Measurements from ENCODE around the gene INPP5D. TPM values are rescaled to one million over a fixed set of nuclear protein-coding genes. Genes with fewer than 3 reads are reported as not detected.

Gene INPP5D
- total and polyA plus RNA-seq, 2 donors (not counting 3 experiments of a cell fraction or from before 2014, with no cell fraction given) = 13.9 to 46.6 TPM

- H2AFZ ChIP-seq (ENCODE audit: low read depth, low read length) = no peak overlapping the region
- POLR2A ChIA-PET = no interaction called here
- DNase-seq (ENCODE audit: low read depth, low spot score) = no peak
These were observed 28.3 kb upstream of the INPP5D start for GRCh38 chr2:233031556-233032500.

More at GRCh38 chr2:233031556-233032500, 28.3 kb upstream of the INPP5D start:
- H3K9ac ChIP-seq (replicated peaks; ENCODE audit: extremely low read depth, insufficient read depth, low read length) = no peak overlapping the region
- CTCF ChIA-PET = interaction anchor here (1.1 to 1.3 kb wide), 2 partner anchors 10 to 42 kb away, joined by 3 read pairs; no protein-coding TSS in a partner anchor
- H3K79me2 ChIP-seq (ENCODE audit: control insufficient read depth, insufficient read depth, low read length) = no peaks in the 10 kb centered on the region
- no peaks in the 10 kb centered on the region for H3K27me3 ChIP-seq (ENCODE audit: control insufficient read depth in 2 of 2, insufficient read depth in 2 of 2, low read length in 2 of 2)
- no peak for TF ChIP-seq EZH2 (IDR thresholded peaks at IDR 0.05; ENCODE audit: borderline replicate concordance, low read depth, low read length, severe bottlenecking)
- TF ChIP-seq CTCF (IDR thresholded peaks at IDR 0.05; ENCODE audit: extremely low read depth in 1 of 2, insufficient read depth in 1 of 2, low read depth in 1 of 2, low read length in 2 of 2) = no peak
- no peak for TF ChIP-seq POLR2A (IDR thresholded peaks at IDR 0.05; ENCODE audit: low read depth, low read length)
- TF ChIP-seq MYC (IDR thresholded peaks at IDR 0.05; ENCODE audit: low read depth, low read length) = no peak
- no peak for TF ChIP-seq GATA2 (IDR thresholded peaks at IDR 0.05; ENCODE audit: insufficient read depth, insufficient read length, low read depth, low read length)
- no peak for TF ChIP-seq MAX (IDR thresholded peaks at IDR 0.05; ENCODE audit: insufficient read depth, insufficient read length)
- TF ChIP-seq FOS (IDR thresholded peaks at IDR 0.05; ENCODE audit: borderline replicate concordance, insufficient read depth, low read length) = no peak
- intact Hi-C loops (cut with micrococcal nuclease) (no loop called here), dilution Hi-C loops (cut with MboI; ENCODE audit: extremely low pct_ligation_motif_present, low sequenced_read_pairs) (no loop called here)
- no TSS peak for BruUV-seq (replicated peaks)
- H3K4me1 ChIP-seq (ENCODE audit: control insufficient read depth, extremely low read depth, insufficient read depth, low read length) = no peaks in the 10 kb centered on the region
- FAIRE-seq = no peak
- no peak overlapping the region for H3K27ac ChIP-seq (ENCODE audit: insufficient read depth, low read depth, low read length)
- H4K20me1 ChIP-seq (replicated peaks; ENCODE audit: control insufficient read depth, extremely low read depth, insufficient read depth, low read length) = no peaks in the 10 kb centered on the region
- H3K36me3 ChIP-seq (ENCODE audit: control insufficient read depth in 2 of 2, extremely low read depth in 1 of 2, insufficient read depth in 2 of 2, low read length in 2 of 2) = no peaks in the 10 kb centered on the region
- no peaks in the 10 kb centered on the region for H3K9me1 ChIP-seq (replicated peaks; ENCODE audit: control insufficient read depth, extremely low read depth, insufficient read depth, low read length)
- no peaks in the 10 kb centered on the region for H3K9me3 ChIP-seq (replicated peaks; ENCODE audit: control insufficient read depth, insufficient read depth, low read length)
- H3K4me3 ChIP-seq (replicated peaks in 1 of 3; ENCODE audit: insufficient read depth in 1 of 3, low read depth in 1 of 3, low read length in 3 of 3) = no peak overlapping the region
- H3K4me2 ChIP-seq (ENCODE audit: insufficient read depth, low read length) = no peak overlapping the region

Data from endothelial cell of umbilical vein (primary cell).